WTC11 (cell line): ENCODE results near the gene STRADA. TPM values are rescaled to one million over a fixed set of nuclear protein-coding genes. Genes with fewer than 3 reads are reported as not detected.

ENCODE experiments used
- ATAC-seq: fragments of 200-7000 bp; cut with Tn5 transposase; 2 replicates; pipeline ENCODE4 v1.10.0; 2021; ENCODE audit warnings: mild to moderate bottlenecking, moderate library complexity
- CTCF ChIA-PET: fragments of 300-600 bp; sonication (Branson Sonifier 250); formaldehyde crosslinking; loops from one replicate; lab custom pipeline; 2021; ENCODE audit warnings: antibody characterized with exemption; lab: Charles Lee
- POLR2A ChIA-PET: fragments of 350-600 bp; sonication (Branson Sonifier 250); formaldehyde crosslinking; loops from one replicate; lab custom pipeline; 2021; ENCODE audit warnings: antibody characterized with exemption; lab: Charles Lee
- DNase-seq: peaks from one replicate; pipeline ENCODE4 v3.0.0; 2021; ENCODE audit warnings: low spot score
- H3K27ac Mint-ChIP-seq: 2 replicates; pipeline ENCODE4 v1.8.0; 2021; ENCODE audit warnings: mixed read lengths
- H3K27me3 Mint-ChIP-seq: 2 replicates; pipeline ENCODE4 v1.8.0; 2021; ENCODE audit warnings: low read depth, mild to moderate bottlenecking, moderate library complexity, mixed read lengths
- H3K36me3 Mint-ChIP-seq: 2 replicates; pipeline ENCODE4 v1.8.0; 2021; ENCODE audit warnings: mixed read lengths
- H3K4me1 Mint-ChIP-seq: 2 replicates; pipeline ENCODE4 v1.8.0; 2022; ENCODE audit warnings: mixed read lengths
- H3K4me3 Mint-ChIP-seq: 2 replicates; pipeline ENCODE4 v1.8.0; 2021; ENCODE audit warnings: mild to moderate bottlenecking, moderate library complexity, mixed read lengths
- H3K9me3 Mint-ChIP-seq: 2 replicates; pipeline ENCODE4 v1.8.0; 2021; ENCODE audit warnings: mixed read lengths
- ARID4B ChIP-seq: sonication (generic); formaldehyde crosslinking; IDR thresholded peaks from 2 replicates; pipeline ENCODE4 v1.8.0; 2023; ENCODE audit warnings: missing genetic modification reagents, mild to moderate bottlenecking, borderline replicate concordance
- ATF6 ChIP-seq: sonication (generic); formaldehyde crosslinking; IDR thresholded peaks from 2 replicates; pipeline ENCODE4 v1.8.1; 2023; ENCODE audit warnings: mild to moderate bottlenecking, missing genetic modification reagents
- CREB1 ChIP-seq: sonication (generic); formaldehyde crosslinking; IDR thresholded peaks from 2 replicates; pipeline ENCODE4 v1.8.0; 2023; ENCODE audit warnings: mild to moderate bottlenecking, missing genetic modification reagents
- CTCF ChIP-seq: fragments of 200-600 bp; IDR thresholded peaks from 2 replicates; pipeline ENCODE4 v1.8.0; 2022; ENCODE audit warnings: antibody characterized with exemption
- EMX1 ChIP-seq: fragments of 250-450 bp; sonication (Bioruptor Pico); IDR thresholded peaks from 2 replicates; pipeline ENCODE4 v1.8.0; 2021; ENCODE audit warnings: mild to moderate bottlenecking
- FOXK1 ChIP-seq: sonication (generic); formaldehyde crosslinking; IDR thresholded peaks from 2 replicates; pipeline ENCODE4 v1.8.0; 2022; ENCODE audit warnings: mild to moderate bottlenecking, moderate library complexity, missing genetic modification reagents
- IRF2 ChIP-seq: sonication (generic); formaldehyde crosslinking; IDR thresholded peaks from 2 replicates; pipeline ENCODE4 v1.8.0; 2022; ENCODE audit warnings: low read depth, missing genetic modification reagents, borderline replicate concordance
- MAX ChIP-seq: sonication (generic); formaldehyde crosslinking; IDR thresholded peaks from 2 replicates; pipeline ENCODE4 v1.8.0; 2022; ENCODE audit warnings: mild to moderate bottlenecking, missing genetic modification reagents
- MLX ChIP-seq: sonication (generic); formaldehyde crosslinking; IDR thresholded peaks from 2 replicates; pipeline ENCODE4 v1.8.1; 2023; ENCODE audit warnings: mild to moderate bottlenecking, missing genetic modification reagents, moderate library complexity
- NFE2L1 ChIP-seq: sonication (generic); formaldehyde crosslinking; IDR thresholded peaks from 2 replicates; pipeline ENCODE4 v1.8.1; 2023; ENCODE audit warnings: missing genetic modification reagents
- NR2C2 ChIP-seq: sonication (generic); formaldehyde crosslinking; IDR thresholded peaks from 2 replicates; pipeline ENCODE4 v1.8.0; 2022; ENCODE audit warnings: mild to moderate bottlenecking, missing genetic modification reagents
- NR3C1 ChIP-seq: sonication (generic); formaldehyde crosslinking; conservative IDR thresholded peaks from 2 replicates; pipeline ENCODE4 v1.8.1; 2023; ENCODE audit warnings: low read depth, mild to moderate bottlenecking, missing genetic modification reagents
- USF2 ChIP-seq: sonication (generic); formaldehyde crosslinking; IDR thresholded peaks from 2 replicates; pipeline ENCODE4 v1.8.1; 2023; ENCODE audit warnings: mild to moderate bottlenecking, missing genetic modification reagents, moderate library complexity
- ZBTB21 ChIP-seq: sonication (generic); formaldehyde crosslinking; IDR thresholded peaks from 2 replicates; pipeline ENCODE4 v1.8.1; 2023; ENCODE audit warnings: mild to moderate bottlenecking, missing genetic modification reagents, borderline replicate concordance
- ZBTB43 ChIP-seq: sonication (generic); formaldehyde crosslinking; IDR thresholded peaks from 2 replicates; pipeline ENCODE4 v1.8.1; 2023; ENCODE audit warnings: mild to moderate bottlenecking, missing genetic modification reagents
- ZNF219 ChIP-seq: sonication (generic); formaldehyde crosslinking; IDR thresholded peaks from 2 replicates; pipeline ENCODE4 v1.8.0; 2023; ENCODE audit warnings: missing genetic modification reagents, mild to moderate bottlenecking, borderline replicate concordance
- ZSCAN18 ChIP-seq: fragments of 250-450 bp; sonication (Bioruptor Pico); IDR thresholded peaks from 2 replicates; pipeline ENCODE4 v2.1.2; 2022; ENCODE audit warnings: mild to moderate bottlenecking, moderate library complexity
- total RNA-seq: library from RNA; stranded (reverse); gene quantifications from 3 replicates; pipeline ENCODE4 v1.2.3, GENCODE V29; 2021

The STRADA gene
- total RNA-seq, 1 experiment from 2014 or later: 36.6 TPM

GRCh38 chr17:63692195-63692816 is 49.3 kb downstream of the STRADA start (continued):
- TF ChIP-seq ARID4B (CRISPR knock-in tag): no peak

- POLR2A ChIA-PET: no interaction called here
- no peaks in the 10 kb centered on the region for H3K9me3 Mint-ChIP-seq
- TF ChIP-seq CTCF (no peak), FOXK1 (CRISPR knock-in tag) (no peak), CREB1 (CRISPR knock-in tag) (no peak), NR2C2 (CRISPR knock-in tag) (no peak), ZNF219 (CRISPR knock-in tag) (no peak), ZBTB21 (CRISPR knock-in tag) (no peak), MLX (CRISPR knock-in tag) (no peak), ATF6 (CRISPR knock-in tag) (no peak)
- TF ChIP-seq, all 79 proteins: peak for 0
- peaks cover 10% of the 10 kb centered on the region; the same call in 1 of the 2 replicates for H3K36me3 Mint-ChIP-seq
- DNase-seq (no peak), ATAC-seq (no peak)
- H3K27me3 Mint-ChIP-seq: no peaks in the 10 kb centered on the region
- H3K27ac Mint-ChIP-seq: no peak overlapping the region
- no peak overlapping the region for H3K4me3 Mint-ChIP-seq
- peaks cover 2% of the 10 kb centered on the region; the same call in 1 of the 2 replicates for H3K4me1 Mint-ChIP-seq
- CTCF ChIA-PET: interaction anchor here (0.6 kb wide), 1 partner anchor 48 kb away, joined by 3 read pairs; no protein-coding TSS in a partner anchor
These were observed 52.1 kb downstream of the STRADA start for GRCh38 chr17:63689479-63689878.

- Mint-ChIP-seq H3K4me3 (no peak overlapping the region), H3K4me1 (no peaks in the 10 kb centered on the region), H3K36me3 (peaks cover 10% of the 10 kb centered on the region; the same call in 1 of the 2 replicates), H3K9me3 (no peaks in the 10 kb centered on the region), H3K27ac (no peak overlapping the region), H3K27me3 (no peaks in the 10 kb centered on the region)
- ATAC-seq: no peak
- TF ChIP-seq USF2 (CRISPR knock-in tag) (no peak), ZBTB43 (CRISPR knock-in tag) (no peak), EMX1 (CRISPR knock-in tag) (no peak), MAX (CRISPR knock-in tag) (no peak), NR3C1 (CRISPR knock-in tag) (no peak), IRF2 (CRISPR knock-in tag) (no peak), NFE2L1 (CRISPR knock-in tag) (no peak), ZNF219 (CRISPR knock-in tag) (no peak), ZSCAN18 (CRISPR knock-in tag) (no peak)
- CTCF ChIA-PET: interaction anchor here (1.0 to 2.2 kb wide), 5 partner anchors 8 to 263 kb away, joined by 3 to 13 read pairs (median 5); no protein-coding TSS in a partner anchor
- DNase-seq: no peak
- POLR2A ChIA-PET: interaction anchor here (1.4 kb wide), 1 partner anchor 67 kb away, joined by 3 read pairs; the partner anchor contains the start of gene MAP3K3
These were observed 53.1 kb downstream of the STRADA start for GRCh38 chr17:63688396-63689020.
